RKO (cell line): Measurements from ENCODE around the gene ANGPT4.
A peak's percentile ranks its signal among the peaks of the same experiment; 100 is the strongest.

Source experiments
- DNase-seq: peaks from one replicate; pipeline ENCODE4 v3.0.0-alpha.2; 2016; ENCODE audit warnings: low spot score

The ANGPT4 gene

GRCh38 chr20:939606-940005 is 23.5 kb upstream of the ANGPT4 start:
- no peak for DNase-seq

GRCh38 chr20:934186-934840 is 18.2 kb upstream of the ANGPT4 start:
- DNase-seq = no peak

- no peak for DNase-seq
Measured at GRCh38 chr20:933029-933428, 16.9 kb upstream of the ANGPT4 start.

GRCh38 chr20:931401-931800 is 15.3 kb upstream of the ANGPT4 start:
- peak; percentile 38 for DNase-seq

GRCh38 chr20:926670-927069 is 10.5 kb upstream of the ANGPT4 start:
- DNase-seq = no peak

GRCh38 chr20:925516-925915 is 9.4 kb upstream of the ANGPT4 start:
- no peak for DNase-seq

GRCh38 chr20:924639-925038 is 8.5 kb upstream of the ANGPT4 start:
- DNase-seq = no peak

- DNase-seq = no peak
Measured at GRCh38 chr20:922781-923180, 6.6 kb upstream of the ANGPT4 start.

- DNase-seq = no peak
Measured at GRCh38 chr20:921068-921467, 4.9 kb upstream of the ANGPT4 start.

GRCh38 chr20:920311-920710 is 4.2 kb upstream of the ANGPT4 start:
- DNase-seq = no peak

- DNase-seq = no peak
Measured at GRCh38 chr20:919491-919916, 3.4 kb upstream of the ANGPT4 start.

- no peak for DNase-seq
Measured at GRCh38 chr20:917416-917815, 1.3 kb upstream of the ANGPT4 start.

- DNase-seq = no peak
Measured at GRCh38 chr20:916825-917224, 691 bp upstream of the ANGPT4 start.

GRCh38 chr20:914727-915498 is 1.2 kb downstream of the ANGPT4 start:
- no peak for DNase-seq

GRCh38 chr20:913306-913849 is 2.8 kb downstream of the ANGPT4 start:
- DNase-seq = no peak

GRCh38 chr20:911882-912600 is 4.1 kb downstream of the ANGPT4 start:
- DNase-seq = no peak

- no peak for DNase-seq
Measured at GRCh38 chr20:910870-911770, 5.0 kb downstream of the ANGPT4 start.

GRCh38 chr20:910132-910869 is 5.8 kb downstream of the ANGPT4 start:
- DNase-seq = no peak

GRCh38 chr20:909641-910040 is 6.5 kb downstream of the ANGPT4 start:
- no peak for DNase-seq

GRCh38 chr20:906703-907270 is 9.3 kb downstream of the ANGPT4 start:
- DNase-seq = no peak
